Measurements from ENCODE around the gene DHCR24.

DHCR24 gene

GRCh38 chr1:54904476-54905048 is 17.6 kb upstream of the DHCR24 start:
- peak; percentile 49 for DNase-seq (ENCODE audit: extremely low read depth, low read depth)
- TF ChIP-seq, protein P1, sequence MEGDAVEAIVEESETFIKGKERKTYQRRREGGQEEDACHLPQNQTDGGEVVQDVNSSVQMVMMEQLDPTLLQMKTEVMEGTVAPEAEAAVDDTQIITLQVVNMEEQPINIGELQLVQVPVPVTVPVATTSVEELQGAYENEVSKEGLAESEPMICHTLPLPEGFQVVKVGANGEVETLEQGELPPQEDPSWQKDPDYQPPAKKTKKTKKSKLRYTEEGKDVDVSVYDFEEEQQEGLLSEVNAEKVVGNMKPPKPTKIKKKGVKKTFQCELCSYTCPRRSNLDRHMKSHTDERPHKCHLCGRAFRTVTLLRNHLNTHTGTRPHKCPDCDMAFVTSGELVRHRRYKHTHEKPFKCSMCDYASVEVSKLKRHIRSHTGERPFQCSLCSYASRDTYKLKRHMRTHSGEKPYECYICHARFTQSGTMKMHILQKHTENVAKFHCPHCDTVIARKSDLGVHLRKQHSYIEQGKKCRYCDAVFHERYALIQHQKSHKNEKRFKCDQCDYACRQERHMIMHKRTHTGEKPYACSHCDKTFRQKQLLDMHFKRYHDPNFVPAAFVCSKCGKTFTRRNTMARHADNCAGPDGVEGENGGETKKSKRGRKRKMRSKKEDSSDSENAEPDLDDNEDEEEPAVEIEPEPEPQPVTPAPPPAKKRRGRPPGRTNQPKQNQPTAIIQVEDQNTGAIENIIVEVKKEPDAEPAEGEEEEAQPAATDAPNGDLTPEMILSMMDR (IDR thresholded peaks at IDR 0.05; ENCODE audit: low read depth, low read length) = no peak

GRCh38 chr1:54894271-54894670 is 7.3 kb upstream of the DHCR24 start:
- TF ChIP-seq, protein P1 (IDR thresholded peaks at IDR 0.05; ENCODE audit: low read depth, low read length) = no peak
- no peak for DNase-seq (ENCODE audit: extremely low read depth, low read depth)

- DNase-seq (ENCODE audit: extremely low read depth, low read depth) = no peak
- TF ChIP-seq, protein P1 (IDR thresholded peaks at IDR 0.05; ENCODE audit: low read depth, low read length) = no peak
These were observed 5.6 kb upstream of the DHCR24 start for GRCh38 chr1:54892586-54892985.

GRCh38 chr1:54889132-54889725 is 2.2 kb upstream of the DHCR24 start:
- DNase-seq (ENCODE audit: extremely low read depth, low read depth) = no peak
- TF ChIP-seq, protein P1 (IDR thresholded peaks at IDR 0.05; ENCODE audit: low read depth, low read length) = no peak

DNA sequence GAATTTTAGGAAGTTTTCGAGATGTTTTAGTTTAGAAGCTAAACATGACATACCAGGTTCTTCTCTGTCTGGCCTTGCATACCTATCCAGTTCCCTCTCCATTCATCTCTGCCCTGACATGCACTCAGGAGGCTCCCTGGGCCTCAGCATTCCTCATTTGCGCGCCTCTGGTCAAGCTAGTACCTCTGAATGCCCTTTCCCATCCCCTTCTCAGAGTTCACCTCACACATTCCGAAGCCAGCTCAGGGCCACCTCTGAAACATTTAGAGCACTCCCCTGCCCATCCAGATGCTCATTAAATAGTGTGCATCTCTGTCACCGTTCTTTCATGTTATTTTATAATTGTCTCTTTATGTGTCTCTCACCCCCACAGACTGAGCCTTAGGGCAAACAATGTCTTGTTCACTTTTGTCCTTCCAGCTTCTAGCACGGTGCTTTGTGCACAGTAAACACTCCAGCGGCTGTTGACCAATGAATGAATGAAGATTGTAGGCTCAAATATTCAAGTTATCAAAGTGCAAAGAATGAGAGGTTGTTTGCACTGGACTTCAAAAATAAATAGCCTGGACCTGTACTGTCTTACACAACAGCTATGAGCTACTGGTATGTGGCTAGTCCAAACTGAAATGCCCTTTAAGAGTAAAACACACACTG is 1.2 kb upstream of the DHCR24 start:
- TF ChIP-seq, protein P1 (IDR thresholded peaks at IDR 0.05; ENCODE audit: low read depth, low read length) = no peak
- no peak for DNase-seq (ENCODE audit: extremely low read depth, low read depth)

- TF ChIP-seq, protein P1 (IDR thresholded peaks at IDR 0.05; ENCODE audit: low read depth, low read length) = no peak
- no peak for DNase-seq (ENCODE audit: extremely low read depth, low read depth)
These were observed 673 bp upstream of the DHCR24 start for GRCh38 chr1:54887665-54888071.
